GM21390 (cell line): ENCODE measurements around the gene ZNF112.

ENCODE experiments used
- ATAC-seq: cut with Tn5 transposase; IDR thresholded peaks from one replicate; pipeline ENCODE4 v1.9.1; 2021; ENCODE audit not compliant: unreplicated experiment

ZNF112 gene

GRCh38 chr19:44284968-44285367 lies 71.5 kb downstream of the ZNF112 start:
- no peak for ATAC-seq

- ATAC-seq, result no peak
Measured at GRCh38 chr19:44282846-44283245, 73.6 kb downstream of the ZNF112 start.

GRCh38 chr19:44280916-44281315 lies 75.6 kb downstream of the ZNF112 start:
- no peak for ATAC-seq

- no peak for ATAC-seq
Measured at GRCh38 chr19:44278181-44278690, 78.2 kb downstream of the ZNF112 start.

GRCh38 chr19:44277331-44277730 lies 79.1 kb downstream of the ZNF112 start:
- no peak for ATAC-seq
